ENCODE measurements around the gene PPME1.

- TF ChIP-seq CTCF (IDR thresholded peaks at IDR 0.05; ENCODE audit: low read length) (no peak), EZH2 (IDR thresholded peaks at IDR 0.05; ENCODE audit: borderline replicate concordance, low read length) (no peak)
Observed at GRCh38 chr11:74265256-74265655, 94.2 kb downstream of the PPME1 start.
